Measurements from ENCODE around the gene TMC1. TPM values are rescaled to one million over a fixed set of nuclear protein-coding genes. Genes with fewer than 3 reads are reported as not detected.

TMC1 gene
- polyA plus RNA-seq, 5 donors: 0.30 to 0.63 (median 0.51) TPM

DNA sequence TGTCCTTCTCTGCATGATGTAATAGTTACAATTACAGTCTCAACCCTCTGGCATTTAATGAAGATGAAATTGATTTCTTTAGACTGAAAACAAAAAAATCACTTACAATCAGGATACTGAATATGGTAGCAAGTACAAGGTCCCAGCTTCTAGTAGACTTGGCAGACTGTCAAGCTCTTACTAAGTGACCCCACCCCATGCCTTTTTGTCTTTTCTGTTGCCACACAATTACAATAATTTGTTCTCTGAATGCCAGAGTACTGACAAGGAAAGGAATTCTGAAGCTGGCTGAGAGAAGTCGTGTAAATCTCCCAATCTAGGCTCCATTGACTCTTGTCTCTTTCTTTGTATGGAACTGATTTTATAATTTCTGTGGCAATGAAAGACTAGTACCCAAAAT is 154.2 kb downstream of the TMC1 start:
- no peak for DNase-seq

DNA sequence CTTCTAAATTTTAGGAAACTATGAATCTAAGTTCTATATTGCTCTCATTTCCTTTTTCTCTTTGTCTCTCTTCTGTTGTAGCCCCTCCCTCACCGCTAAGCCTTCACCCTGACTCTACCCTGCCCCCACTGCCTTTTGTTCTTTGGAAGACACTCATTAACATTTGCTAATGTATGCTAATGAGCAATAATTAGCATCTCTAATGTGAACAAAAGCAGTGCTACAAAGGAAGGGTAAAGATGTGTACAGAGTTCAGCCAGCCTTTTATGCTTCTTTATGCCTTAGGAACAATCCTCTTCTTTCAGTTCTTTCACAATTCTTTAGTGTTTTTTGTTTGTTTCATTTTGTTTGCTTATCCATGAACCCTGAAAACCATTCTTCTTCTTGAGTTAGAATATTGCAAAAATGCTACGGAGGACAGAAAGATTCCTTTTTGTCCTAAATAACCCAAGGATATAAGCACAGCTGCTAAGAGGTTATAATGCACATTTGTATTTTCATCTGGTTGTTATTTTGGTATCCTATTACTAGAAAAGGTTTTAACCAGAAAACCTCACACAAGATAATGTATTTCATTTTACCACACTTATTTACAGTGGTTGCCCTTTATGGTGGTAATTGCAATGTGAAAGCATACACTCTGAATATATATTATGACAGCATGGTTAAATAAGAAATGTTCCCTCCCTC is 159.3 kb downstream of the TMC1 start:
- DNase-seq: no peak

DNA sequence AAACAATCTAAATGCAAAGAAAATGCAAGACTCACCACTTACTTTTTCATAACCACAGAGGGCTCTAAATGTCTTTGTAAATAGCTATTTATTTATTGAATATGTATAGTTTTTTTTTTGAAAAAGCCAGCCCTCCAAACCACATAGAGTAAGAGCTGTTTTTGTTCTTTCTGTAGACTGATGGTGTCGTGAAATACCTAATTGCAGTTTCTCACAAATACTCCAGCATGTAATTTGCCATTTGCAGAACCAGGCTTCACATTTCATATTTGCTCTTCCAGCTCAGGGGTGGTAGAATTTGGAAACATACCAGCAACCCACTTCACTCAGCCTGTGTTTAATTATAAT is 159.8 kb downstream of the TMC1 start:
- DNase-seq: no peak

DNA sequence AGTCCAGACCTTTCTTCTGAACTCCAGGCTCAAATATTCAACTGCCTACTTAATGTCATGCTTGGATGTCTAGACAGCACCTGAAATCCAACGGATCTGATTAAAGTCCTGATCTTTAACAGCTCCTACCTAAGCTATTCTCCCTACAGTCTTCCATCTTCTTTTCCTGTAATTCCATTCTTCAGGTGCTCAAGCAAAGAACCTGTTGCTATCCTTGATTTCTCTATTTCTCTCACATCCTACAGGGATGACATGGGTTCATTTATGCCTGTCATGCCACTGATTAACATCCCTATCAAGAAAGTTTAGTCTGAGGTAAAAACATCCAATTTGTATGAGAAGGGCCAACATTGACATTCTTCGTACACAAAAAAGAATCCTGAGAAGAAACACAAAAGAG is 163.2 kb downstream of the TMC1 start:
- DNase-seq: no peak

DNA sequence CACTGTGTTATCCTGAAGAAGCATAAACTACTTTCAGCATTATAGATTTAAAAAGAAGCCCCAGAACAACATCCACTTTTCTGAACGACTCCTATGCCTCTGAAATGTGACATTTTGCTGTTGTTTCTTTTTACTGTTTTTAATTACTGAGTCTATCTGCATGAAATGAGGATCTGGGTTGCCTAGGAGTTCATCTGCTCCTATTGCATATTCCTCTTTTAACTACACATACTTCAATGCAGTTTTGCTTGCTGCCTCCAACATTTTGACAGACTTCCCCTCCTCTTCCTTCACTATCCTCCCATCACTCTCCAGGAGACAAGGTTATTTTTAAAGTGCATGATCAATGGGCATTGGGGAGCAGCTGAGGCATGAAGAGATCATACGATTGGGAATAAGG is 164.5 kb downstream of the TMC1 start:
- no peak for DNase-seq

DNA sequence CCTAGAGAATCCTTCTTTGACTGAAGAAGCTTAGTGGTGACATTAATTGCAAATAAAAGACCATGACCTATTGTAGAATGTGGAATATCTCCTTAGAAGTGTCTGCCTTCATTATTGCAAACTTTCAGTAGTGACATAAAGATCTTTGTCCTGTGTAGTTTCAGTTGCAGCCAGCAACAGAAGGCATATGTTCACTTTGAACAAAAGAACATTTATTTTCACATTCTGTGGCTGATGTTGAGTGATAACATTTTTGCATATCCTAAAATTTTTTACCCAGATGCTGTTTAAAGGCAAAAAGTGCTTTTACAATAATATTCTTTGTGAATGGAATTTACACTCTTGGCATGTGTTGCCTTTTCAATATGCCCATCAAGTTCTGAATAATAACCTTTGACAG is 165.9 kb downstream of the TMC1 start:
- DNase-seq: no peak

DNA sequence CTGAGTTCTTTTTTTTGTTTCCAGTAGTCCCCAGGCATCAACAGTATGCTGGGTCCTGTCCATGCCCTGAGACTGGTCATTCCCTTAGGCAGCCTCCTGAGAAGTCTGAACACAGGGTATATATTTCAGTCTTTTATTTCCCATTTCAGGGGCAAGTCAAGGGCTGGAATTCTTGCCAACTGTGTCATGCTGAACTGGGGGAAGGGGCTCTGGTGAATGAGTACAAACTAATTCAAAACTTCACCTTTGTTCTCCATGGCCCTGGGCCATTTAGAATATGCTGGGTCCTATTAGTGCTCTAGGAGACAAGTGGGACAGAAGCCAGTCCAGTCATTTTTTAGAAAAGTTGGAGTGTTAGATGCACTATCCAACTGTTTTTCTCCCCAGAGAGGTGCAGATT is 170.3 kb downstream of the TMC1 start:
- no peak for DNase-seq

DNA sequence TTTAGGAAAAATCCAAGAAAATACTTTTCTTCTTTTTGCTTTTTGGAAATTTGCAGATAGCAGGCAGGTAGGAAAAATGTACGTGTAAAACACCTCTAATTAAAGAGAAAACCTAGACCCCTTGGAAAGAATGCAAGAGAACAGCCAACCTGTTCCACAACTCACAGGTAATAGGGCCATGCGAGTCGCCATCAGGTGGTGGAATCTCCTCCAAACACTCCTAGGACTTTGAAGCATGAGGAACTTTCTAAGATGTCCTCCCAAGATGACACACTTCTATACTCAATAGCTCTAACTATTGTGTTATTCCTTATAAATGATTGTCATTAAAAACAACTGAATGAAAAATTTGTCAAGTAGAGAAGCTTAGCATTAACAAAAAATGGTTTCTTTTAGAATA is 174.0 kb downstream of the TMC1 start:
- DNase-seq: no peak

DNA sequence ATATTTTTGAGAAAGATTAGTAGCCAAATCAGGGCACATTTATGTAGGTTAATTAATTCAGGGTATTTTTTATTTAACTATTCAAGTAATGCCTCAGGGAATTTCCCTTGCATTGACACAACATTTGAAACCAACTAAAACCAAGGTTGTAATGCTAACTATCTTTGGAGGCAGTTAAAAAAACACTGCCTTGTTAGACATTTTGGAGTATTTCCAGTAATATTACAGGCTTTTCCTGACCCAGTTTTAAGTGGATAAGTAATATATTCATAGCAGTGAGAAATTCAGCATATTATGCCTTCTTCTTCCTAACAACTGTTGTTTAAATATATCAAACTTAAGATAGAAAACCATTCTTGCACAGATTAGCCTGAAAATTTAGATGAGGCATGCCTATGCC is 175.1 kb downstream of the TMC1 start:
- no peak for DNase-seq

DNA sequence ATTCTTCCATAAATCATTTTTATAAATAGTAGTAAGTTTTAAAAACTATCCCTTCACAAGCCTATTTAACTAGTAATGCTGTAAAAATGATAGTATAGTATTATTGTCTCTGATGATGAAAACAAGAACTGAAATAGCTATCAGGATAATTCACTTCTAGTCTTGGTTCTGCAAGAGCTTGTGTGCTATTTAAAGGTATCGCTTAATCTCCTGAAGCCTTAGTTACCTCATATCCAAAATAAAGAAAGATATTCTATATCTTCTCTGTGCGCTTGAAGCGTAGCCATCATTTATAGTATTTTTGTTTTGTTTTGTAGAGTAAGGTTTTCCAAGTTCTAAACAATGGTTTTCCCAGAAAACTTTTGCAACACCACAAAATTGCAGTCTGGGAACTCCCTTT is 180.1 kb downstream of the TMC1 start:
- DNase-seq: no peak

DNA sequence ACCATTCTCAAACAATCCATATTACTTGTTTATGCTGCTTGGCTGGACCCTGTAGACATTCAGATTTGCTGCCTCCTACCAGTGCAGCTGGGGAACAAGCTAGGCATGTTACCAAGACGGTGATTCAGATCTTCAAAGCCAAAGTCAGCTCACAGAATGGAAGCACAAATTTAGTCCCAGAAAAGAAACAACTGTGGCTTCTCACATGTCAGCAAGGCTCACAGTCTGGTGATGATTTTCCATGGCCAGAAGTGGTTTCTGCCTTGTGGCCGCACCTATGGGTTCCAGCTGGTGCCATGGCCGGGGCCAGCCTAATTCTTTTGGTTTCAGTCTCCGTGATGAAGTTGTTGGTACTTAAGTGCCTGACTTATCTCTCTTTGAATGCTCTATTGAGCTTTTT is 182.2 kb downstream of the TMC1 start:
- DNase-seq: no peak

DNA sequence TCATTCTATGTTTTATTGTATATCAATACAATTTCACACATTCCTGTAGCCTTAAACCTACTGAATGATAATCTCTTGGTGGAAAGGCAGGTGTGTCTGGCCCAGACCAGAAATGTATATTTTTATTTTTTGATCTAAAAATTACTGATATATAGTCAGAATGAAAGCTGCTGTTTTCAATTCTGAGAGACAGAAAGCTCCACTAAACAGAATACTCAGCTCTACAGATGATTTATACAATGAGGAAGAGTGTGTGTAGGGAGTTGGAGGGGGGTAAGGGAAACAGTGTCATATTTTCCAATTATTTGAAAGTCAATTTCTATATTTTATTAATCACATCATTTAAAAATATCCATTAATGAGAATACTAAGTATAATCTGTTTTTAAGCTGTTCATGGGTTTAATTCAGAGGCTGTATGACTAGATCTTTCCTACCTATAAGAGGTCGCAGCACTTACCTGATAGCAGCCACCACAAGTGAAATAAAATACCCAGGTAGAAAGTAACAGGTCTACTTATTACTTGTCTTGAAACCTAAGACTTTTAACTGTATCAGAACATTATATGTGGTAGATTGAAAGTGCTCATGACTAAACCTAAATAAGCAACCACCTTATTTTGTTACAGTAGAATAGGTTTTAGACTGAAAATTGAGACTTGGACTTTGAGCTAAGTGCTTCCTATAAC is 183.4 kb downstream of the TMC1 start:
- DNase-seq: no peak

DNA sequence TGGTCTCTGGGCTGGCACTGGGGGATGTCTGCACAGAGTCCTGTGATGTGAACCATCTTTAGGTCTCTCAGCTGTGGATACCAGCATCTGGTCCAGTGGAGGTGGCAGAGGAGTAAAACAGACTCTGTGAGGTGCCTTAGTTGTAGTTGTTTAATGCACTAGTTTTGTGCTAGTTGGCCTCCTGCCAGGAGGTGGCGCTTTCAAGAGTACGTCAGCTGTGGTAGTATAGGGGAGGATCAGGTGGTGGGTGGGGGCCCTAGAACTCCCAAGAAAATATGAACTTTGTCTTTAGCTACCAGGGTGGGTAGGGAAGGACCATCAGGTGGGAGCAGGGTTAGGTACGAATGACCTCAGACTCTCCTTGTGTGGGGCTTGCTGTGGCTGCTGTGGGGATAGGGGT is 197.1 kb downstream of the TMC1 start:
- no peak for DNase-seq

DNA sequence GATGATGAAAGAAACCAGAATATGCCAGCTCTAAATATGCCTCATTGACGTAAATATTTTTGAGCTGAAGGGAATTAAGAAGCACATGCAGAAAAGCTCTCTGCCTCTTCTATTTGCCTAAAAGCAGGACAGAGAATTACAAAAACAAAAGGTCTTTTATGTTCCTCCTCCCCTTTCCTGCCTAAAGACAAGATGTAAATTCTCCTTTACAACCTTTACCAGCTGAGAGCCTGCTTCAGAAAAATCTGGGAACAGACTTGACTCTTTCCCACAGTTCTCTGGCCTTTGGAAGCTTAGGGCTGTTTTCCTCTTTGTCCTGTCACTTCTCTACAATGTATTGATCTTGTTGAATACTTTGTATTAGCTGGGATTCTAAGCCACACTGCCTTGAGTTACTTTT is 199.7 kb downstream of the TMC1 start:
- DNase-seq: no peak

DNA sequence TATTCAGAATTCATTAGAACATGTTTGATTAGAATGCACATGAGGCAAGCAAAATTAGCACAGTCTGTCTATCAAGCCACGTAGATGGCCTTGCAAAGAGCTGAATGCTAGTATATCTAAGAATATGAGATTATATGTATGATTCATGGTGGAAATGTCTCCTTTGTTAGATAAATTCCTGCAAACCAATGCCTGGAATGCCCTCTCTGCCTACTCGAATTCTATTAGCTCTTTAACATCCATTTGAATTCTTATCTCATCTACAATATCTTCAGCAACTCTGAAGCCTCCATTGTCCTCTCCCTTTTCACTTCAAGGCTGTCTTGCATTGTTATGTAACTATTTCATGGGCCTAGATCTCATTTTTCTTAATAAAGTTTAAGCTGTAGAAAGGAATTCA is 205.5 kb downstream of the TMC1 start:
- no peak for DNase-seq

DNA sequence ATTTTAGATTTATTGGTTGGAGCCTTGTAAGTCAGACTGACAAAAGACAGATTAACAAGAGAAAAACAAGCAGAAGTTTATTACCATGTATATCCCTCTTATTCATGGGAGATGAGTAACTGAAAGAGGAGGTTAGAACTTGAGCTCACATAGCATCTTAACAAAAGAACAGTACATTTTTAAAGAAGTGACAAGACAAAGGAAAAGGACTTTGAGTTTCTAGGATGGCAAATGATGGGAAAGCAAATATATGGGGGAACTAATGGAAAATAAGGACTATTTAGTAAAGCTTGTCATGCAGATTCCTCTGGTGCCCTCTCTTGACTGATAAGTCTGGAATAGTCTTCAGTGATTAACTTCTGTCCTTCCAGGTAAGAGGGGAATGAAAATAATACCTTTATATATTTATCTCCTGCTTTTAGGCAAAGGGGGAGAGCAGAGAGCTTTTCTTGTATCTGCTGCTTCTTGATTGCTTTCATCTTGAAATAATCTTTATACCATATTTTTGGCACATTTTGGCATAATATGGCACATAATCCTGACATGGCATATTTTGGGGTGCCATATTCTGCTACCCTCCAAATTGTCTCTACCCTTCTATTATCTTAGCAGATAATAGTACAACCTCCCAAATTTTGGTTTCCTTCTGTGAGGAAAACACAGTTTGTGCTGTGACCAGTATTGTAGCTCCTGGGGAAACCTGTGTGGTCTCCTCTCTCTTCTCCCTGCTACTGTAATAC is 206.8 kb downstream of the TMC1 start:
- DNase-seq: no peak

DNA sequence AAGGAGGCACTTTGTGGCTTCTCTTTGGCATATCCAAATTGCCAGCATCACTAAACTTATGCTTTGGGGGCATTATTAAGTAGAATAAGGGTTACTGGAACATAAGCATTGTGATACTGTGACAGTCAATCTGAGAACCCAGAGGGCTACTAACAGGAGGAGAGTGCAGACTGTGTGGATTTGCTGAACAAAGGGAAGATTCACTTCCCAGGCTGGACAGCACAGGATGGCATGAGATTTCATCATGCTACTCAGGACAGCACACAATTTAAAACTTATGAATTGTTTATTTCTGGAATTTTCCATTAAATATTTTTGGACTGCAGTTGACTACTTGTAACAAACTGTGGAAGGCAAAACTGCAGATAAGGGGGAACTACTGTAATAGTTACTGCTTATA is 212.5 kb downstream of the TMC1 start:
- DNase-seq: no peak

DNA sequence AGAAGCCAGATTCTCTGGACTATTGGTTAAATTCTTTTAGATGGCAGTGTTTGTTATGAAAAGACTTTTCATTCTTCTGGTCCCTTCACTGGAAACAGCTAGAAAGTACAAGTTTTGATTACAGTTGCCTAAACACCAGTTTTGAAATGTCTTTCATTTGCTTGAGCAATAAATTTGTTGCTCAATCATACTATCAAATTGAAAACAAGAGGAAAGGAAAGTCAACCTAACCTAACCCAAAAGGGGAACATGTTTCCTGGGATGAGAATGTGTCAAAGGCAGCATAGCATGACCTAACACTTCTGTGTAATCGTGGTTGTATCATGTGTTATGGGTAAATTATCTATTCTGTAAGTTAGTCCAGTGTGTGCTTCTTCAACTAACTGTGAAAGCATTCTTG is 213.2 kb downstream of the TMC1 start:
- DNase-seq: no peak

DNA sequence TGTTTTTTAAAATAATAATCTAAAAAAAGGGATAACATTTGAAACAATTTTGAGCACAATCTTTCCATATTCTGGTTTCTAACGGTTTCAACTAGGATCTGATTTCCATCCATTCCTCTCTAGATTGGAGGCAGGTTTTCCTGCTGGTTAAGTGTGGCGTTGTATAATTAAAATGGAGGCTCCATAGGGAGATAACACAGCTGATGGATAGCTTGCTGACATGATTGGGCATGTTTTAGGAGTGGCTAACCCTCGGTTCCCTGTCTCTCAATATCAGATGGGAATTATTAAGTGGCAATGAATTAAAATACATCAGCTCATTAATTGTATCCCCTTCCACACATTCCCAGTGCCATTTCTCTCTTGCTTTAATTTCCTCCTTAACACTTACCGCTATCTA is 222.4 kb downstream of the TMC1 start:
- no peak for DNase-seq

DNA sequence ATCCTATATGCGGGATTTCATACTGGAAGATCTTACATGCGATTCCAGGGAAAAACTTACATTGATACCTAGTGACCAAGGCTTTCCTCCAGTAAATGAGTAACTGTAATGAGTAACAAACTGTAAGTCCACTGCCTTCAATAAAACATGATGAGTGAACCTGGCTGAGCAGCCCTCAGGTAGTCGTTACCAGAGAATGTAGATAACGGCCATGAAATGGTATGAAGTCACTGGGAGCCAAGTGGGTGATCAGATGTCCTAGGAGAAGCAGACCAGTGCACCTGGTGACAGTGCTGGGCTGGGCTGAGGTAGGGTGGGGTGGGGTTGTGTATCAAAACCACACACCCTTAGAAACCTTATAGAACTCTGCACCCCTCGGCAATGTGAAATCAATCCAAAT is 227.9 kb downstream of the TMC1 start:
- no peak for DNase-seq

DNA sequence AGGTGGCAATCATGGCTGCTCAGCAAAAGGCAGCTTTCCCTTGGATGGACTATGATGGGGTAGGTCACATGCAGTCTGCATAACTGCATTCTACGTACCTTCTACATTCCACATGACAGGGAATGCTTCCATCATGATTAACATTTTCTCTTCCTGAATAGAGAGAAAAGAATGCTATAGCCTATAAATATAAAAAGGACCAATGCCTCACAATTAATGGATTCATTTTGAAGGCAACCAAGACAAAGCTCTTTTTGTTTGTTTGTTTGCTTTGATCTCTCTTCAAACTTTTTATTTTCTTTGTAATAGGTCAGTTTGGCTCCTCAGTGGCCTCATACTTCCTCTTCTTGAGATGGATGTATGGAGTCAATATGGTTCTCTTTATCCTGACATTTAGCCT is 230.1 kb downstream of the TMC1 start:
- no peak for DNase-seq

DNA sequence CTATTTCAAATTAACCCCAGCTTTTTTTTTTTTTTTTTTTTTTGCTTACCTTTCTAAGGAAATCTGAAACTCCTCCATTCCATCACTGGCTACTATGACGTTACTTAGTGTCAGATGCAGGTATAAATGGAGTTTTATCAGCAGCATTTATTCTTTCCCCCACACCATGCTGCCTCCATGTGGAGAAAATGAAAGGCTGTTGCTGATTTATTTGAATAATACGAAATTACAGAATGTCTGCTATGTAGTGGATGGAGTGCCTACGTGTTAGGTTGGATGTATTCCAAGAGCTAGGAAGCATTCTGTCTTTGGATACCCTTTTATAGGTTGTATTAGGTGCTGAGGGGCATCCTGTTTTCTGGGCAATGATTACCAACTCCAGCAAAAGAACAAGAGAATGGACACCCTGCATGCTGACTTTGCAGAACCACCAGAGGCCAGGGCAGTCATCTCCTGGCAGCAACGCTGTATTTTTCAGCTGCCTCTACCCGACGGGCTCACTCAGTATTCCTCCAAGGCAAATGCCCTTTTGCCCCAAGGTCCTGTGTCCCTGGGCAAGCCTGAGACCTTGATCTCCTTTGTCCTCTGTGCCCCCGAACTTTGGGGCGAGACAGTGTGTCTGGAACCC is 232.0 kb downstream of the TMC1 start:
- peak; percentile 5 to 20 for DNase-seq

DNA sequence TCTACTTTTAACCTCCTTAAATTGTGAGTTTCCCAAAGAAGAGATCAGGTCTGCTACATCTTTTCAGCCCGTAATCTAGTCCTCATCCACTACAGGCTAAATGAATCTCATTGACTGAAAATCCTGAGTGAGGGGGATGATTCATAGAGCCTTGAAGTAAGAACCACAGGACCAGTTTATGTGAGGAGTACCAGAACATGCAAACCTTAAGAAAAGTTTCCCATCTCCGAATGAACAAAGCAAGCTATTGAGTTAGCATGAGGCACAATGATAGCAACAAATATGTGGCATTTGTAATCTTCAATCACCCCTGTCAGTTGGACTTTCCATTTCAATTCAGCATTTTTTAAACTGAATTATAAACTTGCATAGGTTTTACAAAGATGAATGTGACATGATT is 234.4 kb downstream of the TMC1 start:
- no peak for DNase-seq

All from right lung (tissue), 5 donors.